A673 (cell line): ENCODE data around the gene GLOD5. TPM values are rescaled to one million over a fixed set of nuclear protein-coding genes. Genes with fewer than 3 reads are reported as not detected.
A peak's percentile ranks its signal among the peaks of the same experiment; 100 is the strongest.

Experiments
- BruUV-seq: library from RNA; stranded (reverse); fragments of 400-500 nt; replicated peaks from 2 replicates; lab custom pipeline; 2021; lab: Mats Ljungman, UMichigan
- CTCF ChIA-PET: fragments of 300-600 bp; sonication (Branson Sonifier 250); formaldehyde crosslinking; loops from one replicate; lab custom pipeline; 2022; ENCODE audit warnings: antibody characterized with exemption; lab: Charles Lee
- POLR2A ChIA-PET: fragments of 300-600 bp; sonication (Branson Sonifier 250); formaldehyde crosslinking; loops from one replicate; lab custom pipeline; 2022; ENCODE audit warnings: antibody characterized with exemption; ENCODE audit not compliant: low non-redundant PET; lab: Charles Lee
- DNase-seq: peaks from one replicate; pipeline ENCODE4 v3.0.0-alpha.2; 2015; ENCODE audit warnings: low spot score
- H3K27ac ChIP-seq: fragments of 200-600 bp; sonication (generic); 2 replicates; pipeline ENCODE4 v1.5.1; 2016; ENCODE audit warnings: mixed run types, low read depth, mild to moderate bottlenecking, mixed read lengths, antibody characterized with exemption, low read length; ENCODE audit not compliant: poor library complexity, severe bottlenecking
- H3K27me3 ChIP-seq: fragments of 200-600 bp; sonication (generic); replicated peaks from 2 replicates; pipeline ENCODE4 v1.6.1; 2017; ENCODE audit warnings: mixed run types, low read depth, mild to moderate bottlenecking, mixed read lengths, antibody characterized with exemption, low read length; ENCODE audit not compliant: insufficient read depth, poor library complexity
- H3K36me3 ChIP-seq: fragments of 200-600 bp; sonication (generic); 2 replicates; pipeline ENCODE4 v1.6.1; 2016; ENCODE audit warnings: mixed run types, mild to moderate bottlenecking, mixed read lengths, antibody characterized with exemption, low read length; ENCODE audit not compliant: insufficient read depth, poor library complexity, severe bottlenecking
- H3K4me1 ChIP-seq: fragments of 200-600 bp; sonication (generic); 2 replicates; pipeline ENCODE4 v1.6.1; 2017; ENCODE audit warnings: mixed run types, mild to moderate bottlenecking, mixed read lengths, antibody characterized with exemption, low read length; ENCODE audit not compliant: insufficient read depth, poor library complexity, severe bottlenecking
- H3K4me3 ChIP-seq: fragments of 200-600 bp; sonication (generic); 2 replicates; pipeline ENCODE4 v1.5.1; 2016; ENCODE audit warnings: low read depth, mixed run types, mild to moderate bottlenecking, mixed read lengths, low read length; ENCODE audit not compliant: poor library complexity, severe bottlenecking
- H3K9me3 ChIP-seq: fragments of 200-600 bp; sonication (generic); 2 replicates; pipeline ENCODE4 v1.6.1; 2016; ENCODE audit warnings: mixed run types, low read depth, mild to moderate bottlenecking, mixed read lengths, antibody characterized with exemption, low read length; ENCODE audit not compliant: poor library complexity, severe bottlenecking
- CTCF ChIP-seq: fragments of 300-800, 200-600 bp; sonication (generic); conservative IDR thresholded peaks from 2 replicates; pipeline ENCODE4 v1.5.1; 2017; ENCODE audit warnings: low read depth, mild to moderate bottlenecking, antibody characterized with exemption, low read length, moderate library complexity, mixed read lengths
- EZH2 ChIP-seq: fragments of 200-600 bp; sonication (generic); IDR thresholded peaks from 2 replicates; pipeline ENCODE4 v1.6.1; 2017; ENCODE audit warnings: borderline replicate concordance, low read depth, mild to moderate bottlenecking, mixed read lengths, antibody characterized with exemption, low read length; ENCODE audit not compliant: poor library complexity, severe bottlenecking
- intact Hi-C: fragments of 100-400 bp; cut with micrococcal nuclease; formaldehyde crosslinking; loops from one replicate; pipeline ENCODE4 v1.10.0; 2022; ENCODE audit not compliant: unreplicated experiment
- total RNA-seq: library from RNA; stranded (reverse); gene quantifications from 2 replicates; pipeline ENCODE4 v1.2.3, GENCODE V29; 2021

The GLOD5 gene
- total RNA-seq, 1 experiment from 2014 or later, result not detected

GRCh38 chrX:48728653-48729052 lies 32.9 kb upstream of the GLOD5 start:
- DNase-seq, result no peak
- no TSS peak for BruUV-seq

GRCh38 chrX:48736303-48736702 lies 25.2 kb upstream of the GLOD5 start:
- peak overlapping the region; percentile 53 for H3K4me3 ChIP-seq
- intact Hi-C loops, result no loop called here
- no peaks in the 10 kb centered on the region for H3K9me3 ChIP-seq
- H3K27ac ChIP-seq, result no peak overlapping the region
- no peaks in the 10 kb centered on the region for H3K27me3 ChIP-seq
- TF ChIP-seq EZH2, result no peak
- no peak for TF ChIP-seq CTCF
- ChIA-PET POLR2A (no interaction called here), CTCF (no interaction called here)
- H3K36me3 ChIP-seq, result no peaks in the 10 kb centered on the region
- no TSS peak for BruUV-seq
- H3K4me1 ChIP-seq, result no peaks in the 10 kb centered on the region
- DNase-seq, result no peak

More at GRCh38 chrX:48728653-48729052, 32.9 kb upstream of the GLOD5 start:
- H3K9me3 ChIP-seq, result no peaks in the 10 kb centered on the region
- H3K27ac ChIP-seq, result no peak overlapping the region
- no peaks in the 10 kb centered on the region for H3K36me3 ChIP-seq
- no peaks in the 10 kb centered on the region for H3K27me3 ChIP-seq
- no peak overlapping the region for H3K4me3 ChIP-seq
- intact Hi-C loops, result no loop called here
- POLR2A ChIA-PET, result no interaction called here
- no peaks in the 10 kb centered on the region for H3K4me1 ChIP-seq
- CTCF ChIA-PET, result no interaction called here
- TF ChIP-seq CTCF (no peak), EZH2 (no peak)

DNA sequence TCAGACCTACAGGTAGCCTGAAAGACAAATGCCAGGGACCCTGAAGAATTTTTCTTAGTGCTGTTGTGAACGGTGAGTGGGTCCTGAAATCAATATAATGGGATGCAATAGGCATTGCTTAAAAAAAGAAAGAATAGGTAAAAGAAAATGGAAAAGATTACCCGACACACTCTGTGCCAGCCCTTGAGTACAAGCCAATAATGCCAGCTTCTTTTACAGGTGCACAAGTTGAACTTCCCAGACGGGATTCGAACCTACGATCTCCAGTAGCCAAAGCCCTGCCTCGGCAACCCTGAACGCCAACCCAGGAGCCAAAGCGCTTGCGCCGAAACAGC lies 24.7 kb upstream of the GLOD5 start:
- Histone ChIP-seq H3K4me1 (no peaks in the 10 kb centered on the region), H3K27ac (no peak overlapping the region), H3K36me3 (no peaks in the 10 kb centered on the region), H3K4me3 (peak overlapping the region; percentile 53), H3K9me3 (no peaks in the 10 kb centered on the region), H3K27me3 (no peaks in the 10 kb centered on the region)
- TSS peak; percentile 72 for BruUV-seq
- DNase-seq, result no peak
- ChIA-PET CTCF (no interaction called here), POLR2A (no interaction called here)
- intact Hi-C loops, result no loop called here
- TF ChIP-seq EZH2, result no peak
- no peak for TF ChIP-seq CTCF
